Measurements from ENCODE around the gene APOL1. TPM values are rescaled to one million over a fixed set of nuclear protein-coding genes. Genes with fewer than 3 reads are reported as not detected.
A peak's percentile ranks its signal among the peaks of the same experiment; 100 is the strongest.

The APOL1 gene
- total RNA-seq, 4 donors from 2014 or later: 19.0 to 48.8 (median 28.0) TPM

- TF ChIP-seq POLR2A (IDR thresholded peaks at IDR 0.05; ENCODE audit: low read depth): no peak
- no peak for TF ChIP-seq EP300 (IDR thresholded peaks at IDR 0.05)
- TF ChIP-seq POLR2AphosphoS5 (IDR thresholded peaks at IDR 0.05): no peak
- TF ChIP-seq CTCF (IDR thresholded peaks at IDR 0.05): no peak
- H3K9me3 ChIP-seq: no peaks in the 10 kb centered on the region
- 59% methylated on average over 12 of the region's 12 CpGs for WGBS
- peak overlapping the region; percentile 85 to 90 (median 88) for H3K27ac ChIP-seq (replicated peaks in 1 of 4)
- DNase-seq (ENCODE audit: extremely low spot score): no peak
- H3K27me3 ChIP-seq: no peaks in the 10 kb centered on the region
- intact Hi-C loops (cut with DNase I): loop anchor here (5.0 kb wide), 1 partner anchor 40 kb away; no protein-coding TSS in a partner anchor
- peak overlapping the region; percentile 60 to 70 (median 60) for H3K4me3 ChIP-seq
- peaks cover 33 to 66% (median 54%) of the 10 kb centered on the region in 4 donors for H3K4me1 ChIP-seq
- peaks cover 6 to 15% (median 9%) of the 10 kb centered on the region in 4 donors for H3K36me3 ChIP-seq
These were observed 15.2 kb upstream of the APOL1 start for GRCh38 chr22:36237462-36238372.

GRCh38 chr22:36238373-36239149 lies 14.4 kb upstream of the APOL1 start:
- H3K27ac ChIP-seq (replicated peaks in 1 of 4): peak overlapping the region; percentile 85 to 90 (median 88)
- DNase-seq (ENCODE audit: extremely low spot score): no peak
- intact Hi-C loops (cut with DNase I): loop anchor here (5.0 kb wide), 1 partner anchor 41 kb away; no protein-coding TSS in a partner anchor
- TF ChIP-seq EP300 (IDR thresholded peaks at IDR 0.05): no peak
- H3K36me3 ChIP-seq: peaks cover 0 to 6% (median 1%) of the 10 kb centered on the region in 4 donors
- H3K9me3 ChIP-seq: no peaks in the 10 kb centered on the region
- no peaks in the 10 kb centered on the region for H3K27me3 ChIP-seq
- 5% methylated on average over 5 of the region's 5 CpGs for WGBS
- peaks cover 36 to 61% (median 57%) of the 10 kb centered on the region in 4 donors for H3K4me1 ChIP-seq
- H3K4me3 ChIP-seq: peak overlapping the region; percentile 60 to 70 (median 60)

GRCh38 chr22:36239150-36239400 lies 13.9 kb upstream of the APOL1 start:
- DNase-seq (ENCODE audit: extremely low spot score): no peak
- H3K36me3 ChIP-seq: peaks cover 0 to 1% (median 0%) of the 10 kb centered on the region in 4 donors
- H3K4me1 ChIP-seq: peaks cover 42 to 63% (median 62%) of the 10 kb centered on the region in 4 donors
- WGBS: 0% methylated on average over 4 of the region's 4 CpGs
- H3K27ac ChIP-seq (replicated peaks in 1 of 4): peak overlapping the region; percentile 85 to 90 (median 88)
- H3K9me3 ChIP-seq: no peaks in the 10 kb centered on the region
- peak overlapping the region; percentile 60 to 70 (median 60) for H3K4me3 ChIP-seq
- TF ChIP-seq CTCF (IDR thresholded peaks at IDR 0.05) (no peak), POLR2AphosphoS5 (IDR thresholded peaks at IDR 0.05) (no peak), POLR2A (IDR thresholded peaks at IDR 0.05; ENCODE audit: low read depth) (no peak), EP300 (IDR thresholded peaks at IDR 0.05) (no peak)
- no peaks in the 10 kb centered on the region for H3K27me3 ChIP-seq
- intact Hi-C loops (cut with DNase I): loop anchor here (5.0 kb wide), 1 partner anchor 42 kb away; no protein-coding TSS in a partner anchor

- peak within 1 kb of the TSS; percentile 85 to 90 (median 88) for H3K27ac ChIP-seq (replicated peaks in 1 of 4)
- peak; percentile 59 for TF ChIP-seq POLR2A (IDR thresholded peaks at IDR 0.05; ENCODE audit: low read depth)
- TF ChIP-seq POLR2AphosphoS5 (IDR thresholded peaks at IDR 0.05): peak; percentile 96
- peak; percentile 77 to 78 (median 77) for TF ChIP-seq CTCF (IDR thresholded peaks at IDR 0.05)
- no peak for TF ChIP-seq EP300 (IDR thresholded peaks at IDR 0.05)
- no peaks in the 10 kb centered on the region for H3K9me3 ChIP-seq
- WGBS: 16% methylated on average over 13 of the region's 13 CpGs
- DNase-seq (ENCODE audit: extremely low spot score): peak; percentile 96
- no peaks in the 10 kb centered on the region for H3K27me3 ChIP-seq
- H3K4me3 ChIP-seq: peak within 1 kb of the TSS; percentile 60 to 70 (median 60)
- intact Hi-C loops (cut with DNase I): loop anchor here (5.0 kb wide), 2 partner anchors 38 to 42 kb away; no protein-coding TSS in a partner anchor
- H3K4me1 ChIP-seq: peaks cover 47 to 63% (median 62%) of the 10 kb centered on the region in 4 donors
- H3K36me3 ChIP-seq: no peaks in the 10 kb centered on the region
These were observed 13.3 kb upstream of the APOL1 start, which contains the start of gene APOL2 for GRCh38 chr22:36239401-36240171. TSS of gene APOL2 (minus strand) at chr22:36239527. CDS start at chr22:36233162, 6,365 bp downstream.
